ENCODE results near the gene APOO. TPM values are rescaled to one million over a fixed set of nuclear protein-coding genes. Genes with fewer than 3 reads are reported as not detected.
A peak's percentile ranks its signal among the peaks of the same experiment; 100 is the strongest.

APOO gene
- polyA plus RNA-seq, 2 of the 4 experiments (the other 2 are of a cell fraction), result 33.5 to 59.4 TPM

DNA sequence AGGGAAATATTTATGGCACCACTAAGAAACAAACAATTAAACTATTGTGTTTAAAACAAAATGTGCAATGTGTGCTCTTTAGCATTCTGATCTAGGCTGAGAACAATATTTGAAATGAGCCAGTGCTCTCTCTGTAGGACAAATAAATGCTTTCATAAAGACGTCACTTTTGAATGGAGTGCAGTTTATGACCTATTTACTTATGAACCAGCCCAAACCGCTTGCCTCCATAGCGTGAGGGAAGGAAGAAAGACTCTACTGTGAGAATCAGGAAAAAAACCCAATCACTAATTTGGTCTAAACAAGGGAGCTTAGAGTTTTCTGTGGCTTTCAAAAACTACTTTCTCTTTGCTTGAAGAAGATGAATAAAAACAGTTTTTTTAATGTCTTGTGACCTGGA is 85.3 kb downstream of the APOO start:
- DNase-seq (ENCODE audit: low read depth in 1 of 2, low spot score in 1 of 2), result peak in 1 of 2 experiments; percentile 74
- peak; percentile 86 for FAIRE-seq
- ChIA-PET POLR2A (interaction anchor here (1.0 kb wide), 1 partner anchor 79 kb away, joined by 3 read pairs; no protein-coding TSS in a partner anchor), CTCF (interaction anchor here (1.1 to 1.2 kb wide), 2 partner anchors 15 to 80 kb away, joined by 3 read pairs; no protein-coding TSS in a partner anchor)
- TF ChIP-seq MAFK (IDR thresholded peaks at IDR 0.05; ENCODE audit: partially characterized antibody), result peak; percentile 51
- TF ChIP-seq RARB (CRISPR knock-in tag; IDR thresholded peaks at IDR 0.05), result no peak
- Histone ChIP-seq H3K4me2 (peak overlapping the region; percentile 58), H3K4me3 (no peak overlapping the region), H3K9me3 (no peaks in the 10 kb centered on the region), H3K27ac (peak overlapping the region; percentile 59 to 80), H3K4me1 (peaks cover 26% of the 10 kb centered on the region)
- WGBS (ENCODE audit: missing lambda C conversion rate), result 18% methylated on average over 3 of the region's 3 CpGs
- ATAC-seq, result peak; percentile 50 to 81; a peak in 4 of 6 replicates

DNA sequence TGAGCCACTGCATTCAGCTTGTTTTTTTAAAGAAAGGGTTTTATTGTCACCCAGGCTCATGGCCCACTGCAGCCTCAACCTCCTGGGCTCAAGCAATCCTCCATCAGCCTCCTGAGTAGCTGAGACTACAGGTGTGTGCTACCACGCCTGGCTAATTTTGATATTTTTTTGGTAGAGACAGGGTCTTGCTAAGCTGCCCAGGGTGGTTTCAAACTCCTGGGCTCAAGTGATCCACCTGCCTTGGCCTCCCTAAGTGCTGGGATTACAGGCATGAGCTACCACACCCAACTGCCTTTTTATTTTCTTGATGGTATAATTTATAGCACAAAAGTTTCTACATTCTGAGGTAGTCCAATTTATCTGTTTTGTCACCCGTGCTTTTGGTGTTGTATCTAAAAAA is 85.9 kb downstream of the APOO start:
- ChIA-PET POLR2A (interaction anchor here (0.5 to 1.0 kb wide), 2 partner anchors 33 to 78 kb away, joined by 3 read pairs; no protein-coding TSS in a partner anchor), CTCF (interaction anchor here (1.1 to 1.2 kb wide), 2 partner anchors 15 to 80 kb away, joined by 3 read pairs; no protein-coding TSS in a partner anchor)
- 71% methylated on average over 2 of the region's 2 CpGs for WGBS (ENCODE audit: missing lambda C conversion rate)
- no peak for ATAC-seq
- peak; percentile 73 for FAIRE-seq
- Histone ChIP-seq H3K4me3 (no peak overlapping the region), H3K4me1 (peaks cover 31% of the 10 kb centered on the region), H3K9me3 (no peaks in the 10 kb centered on the region), H3K27ac (peak overlapping the region; percentile 59 to 80), H3K4me2 (peak overlapping the region; percentile 58)
- no peak for DNase-seq (ENCODE audit: low read depth in 1 of 2, low spot score in 1 of 2)
- TF ChIP-seq FOXS1 (CRISPR knock-in tag; IDR thresholded peaks at IDR 0.05) (no peak), HEYL (CRISPR knock-in tag; IDR thresholded peaks at IDR 0.05) (no peak), EHF (CRISPR knock-in tag; IDR thresholded peaks at IDR 0.05) (no peak), GATA3 (IDR thresholded peaks at IDR 0.05; ENCODE audit: borderline replicate concordance) (no peak), ZNF302 (CRISPR knock-in tag; IDR thresholded peaks at IDR 0.05) (no peak), ZC3H11A (IDR thresholded peaks at IDR 0.05) (no peak), POLR2AphosphoS2 (conservative IDR thresholded peaks at IDR 0.05; ENCODE audit: low read length) (no peak), NR3C1 (IDR thresholded peaks at IDR 0.05) (no peak), MAFK (IDR thresholded peaks at IDR 0.05; ENCODE audit: partially characterized antibody) (no peak), ZSCAN20 (CRISPR knock-in tag; IDR thresholded peaks at IDR 0.05) (no peak), CBX8 (IDR thresholded peaks at IDR 0.05) (no peak), SMC3 (IDR thresholded peaks at IDR 0.05) (no peak)
- TF ChIP-seq, protein P1, sequence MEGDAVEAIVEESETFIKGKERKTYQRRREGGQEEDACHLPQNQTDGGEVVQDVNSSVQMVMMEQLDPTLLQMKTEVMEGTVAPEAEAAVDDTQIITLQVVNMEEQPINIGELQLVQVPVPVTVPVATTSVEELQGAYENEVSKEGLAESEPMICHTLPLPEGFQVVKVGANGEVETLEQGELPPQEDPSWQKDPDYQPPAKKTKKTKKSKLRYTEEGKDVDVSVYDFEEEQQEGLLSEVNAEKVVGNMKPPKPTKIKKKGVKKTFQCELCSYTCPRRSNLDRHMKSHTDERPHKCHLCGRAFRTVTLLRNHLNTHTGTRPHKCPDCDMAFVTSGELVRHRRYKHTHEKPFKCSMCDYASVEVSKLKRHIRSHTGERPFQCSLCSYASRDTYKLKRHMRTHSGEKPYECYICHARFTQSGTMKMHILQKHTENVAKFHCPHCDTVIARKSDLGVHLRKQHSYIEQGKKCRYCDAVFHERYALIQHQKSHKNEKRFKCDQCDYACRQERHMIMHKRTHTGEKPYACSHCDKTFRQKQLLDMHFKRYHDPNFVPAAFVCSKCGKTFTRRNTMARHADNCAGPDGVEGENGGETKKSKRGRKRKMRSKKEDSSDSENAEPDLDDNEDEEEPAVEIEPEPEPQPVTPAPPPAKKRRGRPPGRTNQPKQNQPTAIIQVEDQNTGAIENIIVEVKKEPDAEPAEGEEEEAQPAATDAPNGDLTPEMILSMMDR (IDR thresholded peaks at IDR 0.05), result no peak
- TF ChIP-seq, protein P2, sequence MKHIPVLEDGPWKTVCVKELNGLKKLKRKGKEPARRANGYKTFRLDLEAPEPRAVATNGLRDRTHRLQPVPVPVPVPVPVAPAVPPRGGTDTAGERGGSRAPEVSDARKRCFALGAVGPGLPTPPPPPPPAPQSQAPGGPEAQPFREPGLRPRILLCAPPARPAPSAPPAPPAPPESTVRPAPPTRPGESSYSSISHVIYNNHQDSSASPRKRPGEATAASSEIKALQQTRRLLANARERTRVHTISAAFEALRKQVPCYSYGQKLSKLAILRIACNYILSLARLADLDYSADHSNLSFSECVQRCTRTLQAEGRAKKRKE (CRISPR knock-in tag; IDR thresholded peaks at IDR 0.05; ENCODE audit: low read depth), result no peak
- TF ChIP-seq, protein P3, sequence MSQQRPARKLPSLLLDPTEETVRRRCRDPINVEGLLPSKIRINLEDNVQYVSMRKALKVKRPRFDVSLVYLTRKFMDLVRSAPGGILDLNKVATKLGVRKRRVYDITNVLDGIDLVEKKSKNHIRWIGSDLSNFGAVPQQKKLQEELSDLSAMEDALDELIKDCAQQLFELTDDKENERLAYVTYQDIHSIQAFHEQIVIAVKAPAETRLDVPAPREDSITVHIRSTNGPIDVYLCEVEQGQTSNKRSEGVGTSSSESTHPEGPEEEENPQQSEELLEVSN (IDR thresholded peaks at IDR 0.05; ENCODE audit: borderline replicate concordance, low read depth), result no peak

DNA sequence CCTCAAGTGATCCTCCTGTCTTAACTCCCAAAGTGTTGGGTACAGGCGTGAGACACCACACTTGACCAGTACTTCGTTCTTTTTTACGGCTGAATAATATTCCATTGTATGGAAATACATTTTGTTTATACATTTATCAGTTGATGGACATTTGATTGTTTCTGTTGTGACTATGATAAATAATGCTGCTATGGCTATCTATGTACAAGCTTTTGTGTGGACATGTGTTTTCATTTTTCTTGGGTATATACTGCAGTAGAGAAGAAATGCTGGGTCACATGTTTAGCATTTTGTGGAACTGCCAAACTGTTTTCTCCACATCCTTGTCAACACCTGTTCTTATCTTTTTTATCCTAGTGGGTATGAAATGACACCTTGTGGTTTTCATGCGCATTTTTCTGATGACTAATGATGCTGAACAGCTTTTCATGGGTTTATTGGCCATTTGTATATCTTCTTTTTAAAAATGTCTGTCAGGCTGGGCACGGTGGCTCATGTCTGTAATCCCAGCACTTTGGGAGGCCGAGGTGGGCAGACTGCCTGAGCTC is 87.4 kb downstream of the APOO start:
- WGBS (ENCODE audit: missing lambda C conversion rate), result 79% methylated on average over 6 of the region's 6 CpGs
- H3K4me1 ChIP-seq, result peaks cover 36% of the 10 kb centered on the region
- DNase-seq (ENCODE audit: low read depth in 1 of 2, low spot score in 1 of 2) (no peak), FAIRE-seq (peak; percentile 43), ATAC-seq (no peak)
- no peak overlapping the region for H3K4me3 ChIP-seq
- H3K27ac ChIP-seq, result peak overlapping the region; percentile 46 to 66; a peak in 4 of 6 replicates
- no peaks in the 10 kb centered on the region for H3K9me3 ChIP-seq
- H3K4me2 ChIP-seq, result no peak overlapping the region
- TF ChIP-seq RAD21 (conservative IDR thresholded peaks at IDR 0.05 in 1 of 2, IDR thresholded peaks at IDR 0.05 in 1 of 2), result 0 out of 5 replicates have a peak, but pooled peaks of 1 of the 2 experiments have one; percentile 25
- TF ChIP-seq POLR2A (IDR thresholded peaks at IDR 0.05; ENCODE audit: low read length), result no peak
- no peak for TF ChIP-seq FOSL2 (IDR thresholded peaks at IDR 0.05)
- peak; percentile 27; the same call in 1 of the 2 replicates for TF ChIP-seq FOSL2 (CRISPR knock-in tag; IDR thresholded peaks at IDR 0.05)
- CTCF ChIA-PET, result interaction anchor here (0.6 to 1.8 kb wide), 5 partner anchors 8 to 81 kb away, joined by 4 to 8 read pairs (median 6); partner anchors contain the start of gene SAT1
- POLR2A ChIA-PET, result interaction anchor here (1.3 kb wide), 1 partner anchor 37 kb away, joined by 9 read pairs; the partner anchor contains the start of gene SAT1
